ENCODE data around the gene NEAT1. TPM values are rescaled to one million over a fixed set of nuclear protein-coding genes. Genes with fewer than 3 reads are reported as not detected.
"Not testable (repeated sequence)": the region's sequence is repeated elsewhere in the genome, so short reads cannot be mapped to it uniquely, and the experiment has no call there.

NEAT1 gene
- polyA plus RNA-seq, 1 experiment = 72.3 TPM

GRCh38 chr11:65445604-65446445 lies 23.2 kb downstream of the NEAT1 start:
- ChIA-PET CTCF (no interaction called here), POLR2A (interaction anchor here (1.0 to 11.0 kb wide), 8 partner anchors 9 to 58 kb away, joined by 3 to 322 read pairs (median 10); partner anchors contain the start of genes MALAT1 and NEAT1)
- Histone ChIP-seq H3K27me3 (ENCODE audit: control insufficient read depth, insufficient read depth, low read length) (no peaks in the 10 kb centered on the region), H3K9me3 (ENCODE audit: control insufficient read depth, insufficient read depth, low read length) (peaks cover 4% of the 10 kb centered on the region; the same call in 1 of the 2 replicates), H3K27ac (ENCODE audit: low read depth, low read length) (peak overlapping the region; percentile 57), H3K4me3 (ENCODE audit: low read depth, low read length) (no peak overlapping the region)
- no peak for DNase-seq (ENCODE audit: low read depth, low spot score)
- TF ChIP-seq CTCF (IDR thresholded peaks at IDR 0.05; ENCODE audit: low read depth, low read length) = no peak

GRCh38 chr11:65446446-65447277 lies 24.1 kb downstream of the NEAT1 start:
- H3K9me3 ChIP-seq (ENCODE audit: control insufficient read depth, insufficient read depth, low read length) = peaks cover 4% of the 10 kb centered on the region; the same call in 1 of the 2 replicates
- no peak for DNase-seq (ENCODE audit: low read depth, low spot score)
- ChIA-PET CTCF (interaction anchor here (0.8 to 1.4 kb wide), 2 partner anchors 9 to 64 kb away, joined by 3 to 5 read pairs; no protein-coding TSS in a partner anchor), POLR2A (interaction anchor here (0.6 to 11.0 kb wide), 11 partner anchors 10 to 57 kb away, joined by 3 to 322 read pairs (median 5); partner anchors contain the start of genes MALAT1 and NEAT1)
- H3K27ac ChIP-seq (ENCODE audit: low read depth, low read length) = peak overlapping the region; percentile 57
- no peak for TF ChIP-seq CTCF (IDR thresholded peaks at IDR 0.05; ENCODE audit: low read depth, low read length)
- no peak overlapping the region for H3K4me3 ChIP-seq (ENCODE audit: low read depth, low read length)
- H3K27me3 ChIP-seq (ENCODE audit: control insufficient read depth, insufficient read depth, low read length) = no peaks in the 10 kb centered on the region

- ChIA-PET CTCF (no interaction called here), POLR2A (interaction anchor here (0.7 to 11.0 kb wide), 7 partner anchors 11 to 116 kb away, joined by 3 to 322 read pairs (median 5); partner anchors contain the start of gene MALAT1)
Observed at GRCh38 chr11:65448074-65448417, 25.4 kb downstream of the NEAT1 start.

GRCh38 chr11:65448418-65449105 lies 26.0 kb downstream of the NEAT1 start:
- ChIA-PET POLR2A (interaction anchor here (0.7 to 11.0 kb wide), 8 partner anchors 12 to 55 kb away, joined by 3 to 322 read pairs (median 4); partner anchors contain the start of gene MALAT1), CTCF (no interaction called here)
- peak overlapping the region; percentile 61 for H3K27ac ChIP-seq (ENCODE audit: low read depth, low read length)
- no peak for TF ChIP-seq CTCF (IDR thresholded peaks at IDR 0.05; ENCODE audit: low read depth, low read length)
- no peak for DNase-seq (ENCODE audit: low read depth, low spot score)
- H3K9me3 ChIP-seq (ENCODE audit: control insufficient read depth, insufficient read depth, low read length) = peaks cover 4% of the 10 kb centered on the region; the same call in 1 of the 2 replicates
- H3K27me3 ChIP-seq (ENCODE audit: control insufficient read depth, insufficient read depth, low read length) = no peaks in the 10 kb centered on the region
- no peak overlapping the region for H3K4me3 ChIP-seq (ENCODE audit: low read depth, low read length)

More at GRCh38 chr11:65448074-65448417, 25.4 kb downstream of the NEAT1 start:
- Histone ChIP-seq H3K27ac (ENCODE audit: low read depth, low read length) (peak overlapping the region; percentile 61), H3K9me3 (ENCODE audit: control insufficient read depth, insufficient read depth, low read length) (peaks cover 4% of the 10 kb centered on the region; the same call in 1 of the 2 replicates), H3K4me3 (ENCODE audit: low read depth, low read length) (no peak overlapping the region), H3K27me3 (ENCODE audit: control insufficient read depth, insufficient read depth, low read length) (no peaks in the 10 kb centered on the region)
- DNase-seq (ENCODE audit: low read depth, low spot score) = no peak
- TF ChIP-seq CTCF (IDR thresholded peaks at IDR 0.05; ENCODE audit: low read depth, low read length) = no peak

- H3K27me3 ChIP-seq (ENCODE audit: control insufficient read depth, insufficient read depth, low read length); H3K9me3 ChIP-seq (ENCODE audit: control insufficient read depth, insufficient read depth, low read length); DNase-seq (ENCODE audit: low read depth, low spot score); H3K4me3 ChIP-seq (ENCODE audit: low read depth, low read length); H3K27ac ChIP-seq (ENCODE audit: low read depth, low read length); CTCF ChIA-PET: not testable (repeated sequence)
- POLR2A ChIA-PET = interaction anchor here (0.6 kb wide), 1 partner anchor 57 kb away, joined by 3 read pairs; no protein-coding TSS in a partner anchor
Observed at GRCh38 chr11:65451301-65451700, 28.7 kb downstream of the NEAT1 start.

- H3K27me3 ChIP-seq (ENCODE audit: control insufficient read depth, insufficient read depth, low read length); H3K9me3 ChIP-seq (ENCODE audit: control insufficient read depth, insufficient read depth, low read length); H3K27ac ChIP-seq (ENCODE audit: low read depth, low read length); CTCF ChIA-PET; H3K4me3 ChIP-seq (ENCODE audit: low read depth, low read length); DNase-seq (ENCODE audit: low read depth, low spot score): not testable (repeated sequence)
- POLR2A ChIA-PET = interaction anchor here (1.2 to 2.7 kb wide), 4 partner anchors 27 to 58 kb away, joined by 6 to 12 read pairs (median 10); partner anchors contain the start of gene MALAT1
Observed at GRCh38 chr11:65452259-65452658, 29.7 kb downstream of the NEAT1 start.
